Measurements from ENCODE around the gene RGMB.

DNA sequence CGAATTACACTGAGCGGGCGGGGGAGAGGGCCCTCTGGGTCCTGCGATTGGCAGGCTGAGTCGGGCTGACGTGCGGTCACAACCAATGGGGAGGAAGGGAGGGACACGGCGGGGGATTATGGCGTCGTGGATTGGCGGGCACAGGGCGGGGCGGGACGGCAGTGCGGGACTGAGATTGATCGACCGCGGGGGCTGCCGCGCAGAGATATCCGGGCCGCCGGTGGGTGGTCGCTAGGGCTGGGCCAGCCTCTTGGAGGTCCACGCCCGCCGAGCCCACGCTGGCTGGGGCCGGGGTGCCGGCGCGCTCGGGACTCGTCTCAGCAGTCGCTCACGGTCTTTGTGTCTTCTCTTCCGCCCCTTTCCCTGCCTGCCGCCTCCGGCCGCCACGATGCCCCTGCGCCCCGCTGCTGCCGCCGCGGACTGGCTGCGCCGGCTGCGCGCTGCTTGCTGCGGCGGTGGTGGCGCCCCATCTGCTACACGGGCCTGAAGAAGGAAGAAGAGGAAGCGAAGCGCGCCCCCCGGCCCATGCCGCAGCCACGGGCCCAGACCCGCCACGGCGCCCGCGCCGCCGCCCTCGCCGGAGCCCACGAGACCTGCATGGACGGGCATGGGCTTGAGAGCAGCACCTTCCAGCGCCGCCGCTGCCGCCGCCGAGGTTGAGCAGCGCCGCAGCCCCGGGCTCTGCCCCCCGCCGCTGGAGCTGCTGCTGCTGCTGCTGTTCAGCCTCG, at the start of gene RGMB:
- peak; percentile 87 to 93 for TF ChIP-seq POLR2A (IDR thresholded peaks at IDR 0.05)
- TF ChIP-seq, protein P1, sequence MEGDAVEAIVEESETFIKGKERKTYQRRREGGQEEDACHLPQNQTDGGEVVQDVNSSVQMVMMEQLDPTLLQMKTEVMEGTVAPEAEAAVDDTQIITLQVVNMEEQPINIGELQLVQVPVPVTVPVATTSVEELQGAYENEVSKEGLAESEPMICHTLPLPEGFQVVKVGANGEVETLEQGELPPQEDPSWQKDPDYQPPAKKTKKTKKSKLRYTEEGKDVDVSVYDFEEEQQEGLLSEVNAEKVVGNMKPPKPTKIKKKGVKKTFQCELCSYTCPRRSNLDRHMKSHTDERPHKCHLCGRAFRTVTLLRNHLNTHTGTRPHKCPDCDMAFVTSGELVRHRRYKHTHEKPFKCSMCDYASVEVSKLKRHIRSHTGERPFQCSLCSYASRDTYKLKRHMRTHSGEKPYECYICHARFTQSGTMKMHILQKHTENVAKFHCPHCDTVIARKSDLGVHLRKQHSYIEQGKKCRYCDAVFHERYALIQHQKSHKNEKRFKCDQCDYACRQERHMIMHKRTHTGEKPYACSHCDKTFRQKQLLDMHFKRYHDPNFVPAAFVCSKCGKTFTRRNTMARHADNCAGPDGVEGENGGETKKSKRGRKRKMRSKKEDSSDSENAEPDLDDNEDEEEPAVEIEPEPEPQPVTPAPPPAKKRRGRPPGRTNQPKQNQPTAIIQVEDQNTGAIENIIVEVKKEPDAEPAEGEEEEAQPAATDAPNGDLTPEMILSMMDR (IDR thresholded peaks at IDR 0.05), result peak in 3 of 4 experiments; percentile 3 to 21 (median 5)
